K562 (cell line): ENCODE measurements around the gene TULP4. TPM values are rescaled to one million over a fixed set of nuclear protein-coding genes. Genes with fewer than 3 reads are reported as not detected.

ENCODE experiments used
- ARID1B ChIP-seq: fragments of 450-650 bp; IDR thresholded peaks from 2 replicates; pipeline ENCODE4 v1.6.1; 2016; ENCODE audit warnings: antibody characterized with exemption, mild to moderate bottlenecking, inconsistent platforms
- ATF1 ChIP-seq, 2 experiments: fragments of 450-650 bp in 1 of 2; IDR thresholded peaks; 2 replicates each; pipeline ENCODE4 v1.6.1; 2016; ENCODE audit warnings: missing compliant biosample characterization in 1 of 2, missing genetic modification characterization in 1 of 2
- E2F5 ChIP-seq: sonication (generic); formaldehyde crosslinking; IDR thresholded peaks from 2 replicates; pipeline ENCODE4 v1.8.0; 2022; ENCODE audit warnings: mild to moderate bottlenecking, missing genetic modification reagents
- ELF1 ChIP-seq: fragments of 200-800 bp; sonication (Bioruptor generic); IDR thresholded peaks from 2 replicates; pipeline ENCODE4 v1.6.1; 2016; ENCODE audit warnings: missing genetic modification characterization, missing compliant biosample characterization
- HOXB6 ChIP-seq: fragments of 250-450 bp; sonication (Bioruptor Pico); IDR thresholded peaks from 2 replicates; pipeline ENCODE4 v1.5.1; 2022; ENCODE audit warnings: mild to moderate bottlenecking, borderline replicate concordance
- KDM5B ChIP-seq: fragments of 200-600 bp; sonication (generic); IDR thresholded peaks from 2 replicates; pipeline ENCODE4 v1.6.1; 2012; ENCODE audit warnings: low read depth, mild to moderate bottlenecking, moderate library complexity, low read length, control low read depth, inconsistent platforms; ENCODE audit not compliant: insufficient replicate concordance
- KLF1 ChIP-seq: fragments of 450-650 bp; IDR thresholded peaks from 2 replicates; pipeline ENCODE4 v1.6.1; 2016; ENCODE audit warnings: missing genetic modification characterization, missing compliant biosample characterization
- MXI1 ChIP-seq: IDR thresholded peaks from 2 replicates; pipeline ENCODE4 v1.6.1; 2011; ENCODE audit warnings: low read depth, mild to moderate bottlenecking, improper control_type of control experiment, low read length
- PHF8 ChIP-seq: fragments of 200-600 bp; sonication (generic); IDR thresholded peaks from 2 replicates; pipeline ENCODE4 v1.6.1; 2012; ENCODE audit warnings: mixed run types, mild to moderate bottlenecking, inconsistent platforms, low read length, moderate library complexity, borderline replicate concordance
- RAD21 ChIP-seq, 2 experiments: fragments of 250-450 bp in 1 of 2; fragments of 450-650 bp in 1 of 2; sonication (Bioruptor Pico) in 1 of 2; formaldehyde crosslinking in 1 of 2; IDR thresholded peaks in 1 of 2; conservative IDR thresholded peaks in 1 of 2; 2 replicates each; pipeline versions ENCODE4 v1.4.0 to v1.8.0; 2020 to 2022; ENCODE audit warnings: mild to moderate bottlenecking in 2 of 2, moderate library complexity in 1 of 2
- REST ChIP-seq, 2 experiments: fragments of 450-650 bp; formaldehyde crosslinking in 1 of 2; IDR thresholded peaks; 2 replicates each; pipeline versions ENCODE4 v1.4.0 to v1.6.1; 2014 to 2020; ENCODE audit warnings: mild to moderate bottlenecking in 2 of 2, borderline replicate concordance in 1 of 2, low read depth in 1 of 2
- SIN3B ChIP-seq: fragments of 450-650 bp; IDR thresholded peaks from 2 replicates; pipeline ENCODE4 v1.6.1; 2017; ENCODE audit warnings: low read depth, mild to moderate bottlenecking, moderate library complexity
- TEAD2 ChIP-seq: fragments of 450-650 bp; IDR thresholded peaks from 2 replicates; pipeline ENCODE4 v1.6.1; 2016; ENCODE audit warnings: missing genetic modification characterization, control low read depth, missing compliant biosample characterization
- TFAM ChIP-seq: fragments of 250-450 bp; sonication (Bioruptor Pico); conservative IDR thresholded peaks from 2 replicates; pipeline ENCODE4 v1.5.0; 2021; ENCODE audit warnings: mild to moderate bottlenecking, moderate library complexity
- TSC22D4 ChIP-seq: fragments of 450-650 bp; IDR thresholded peaks from 2 replicates; pipeline ENCODE4 v1.6.1; 2016; ENCODE audit warnings: missing genetic modification characterization, missing biosample characterization, control low read depth
- ZNF140 ChIP-seq: fragments of 250-450 bp; sonication (Bioruptor Pico); IDR thresholded peaks from 2 replicates; pipeline ENCODE4 v1.8.0; 2021; ENCODE audit warnings: moderate library complexity, mild to moderate bottlenecking, inconsistent platforms
- ZNF24 ChIP-seq: fragments of 450-650 bp; IDR thresholded peaks from 2 replicates; pipeline ENCODE4 v1.6.1; 2016
- ZNF551 ChIP-seq: fragments of 250-450 bp; sonication (Bioruptor Pico); IDR thresholded peaks from 2 replicates; pipeline ENCODE4 v1.5.0; 2021; ENCODE audit warnings: mild to moderate bottlenecking, moderate library complexity
- polyA plus RNA-seq, 8 experiments: library from polyadenylated mRNA; depleted of rRNA in 4 of 8; stranded (reverse) in 5 of 8; unstranded in 3 of 8; fragments of >200 nt; fragmentation: Nextera tagmentation in 2 of 8; fragmentation: Illumina TruSeq in 1 of 8; extraction: Ambion mirVana in 2 of 8; extraction: Trizol in 1 of 8; gene quantifications; 2 replicates each; pipeline versions ENCODE4 v1.2.1 to v1.2.3, GENCODE V29; 2011 to 2014; ENCODE audit warnings: inconsistent platforms in 1 of 8, missing spikeins in 1 of 8
- total RNA-seq, 7 experiments: library from RNA; depleted of rRNA in 6 of 7; stranded (reverse); fragments of >200 nt in 6 of 7; fragmentation: Illumina TruSeq in 2 of 7; extraction: Trizol in 2 of 7; gene quantifications; 2 replicates each; pipeline versions ENCODE4 v1.2.1 to v1.2.3, GENCODE V29; 2011 to 2021; ENCODE audit warnings: low replicate concordance in 1 of 7

Gene TULP4
- total and polyA plus RNA-seq, 9 of the 15 experiments (the other 6 are each of a cell fraction or from before 2014, with no cell fraction given): 1.2 to 50.4 (median 11.0) TPM

GRCh38 chr6:158559895-158560835, 247.9 kb downstream of the TULP4 start, which contains the start of gene TMEM181 (continued):
- TF ChIP-seq ATF1 (CRISPR knock-in tag; IDR thresholded peaks at IDR 0.05): peak; percentile 91
- peak; percentile 97 for TF ChIP-seq ATF1 (tag; IDR thresholded peaks at IDR 0.05)
- TF ChIP-seq ZNF24: peak; percentile 98; the same call in 1 of the 2 replicates
- TF ChIP-seq KDM5B: peak; percentile 83
- no peak for TF ChIP-seq HOXB6
- TF ChIP-seq TEAD2 (tag): no peak
- peak; percentile 100 for TF ChIP-seq ELF1 (tag)
- no peak for TF ChIP-seq ZNF140 (CRISPR knock-in tag)
- no peak for TF ChIP-seq TSC22D4 (tag)
- TF ChIP-seq RAD21 (CRISPR knock-in tag; conservative IDR thresholded peaks at IDR 0.05 in 1 of 2, IDR thresholded peaks at IDR 0.05 in 1 of 2): 0 out of 4 replicates have a peak, but pooled peaks of 1 of the 2 experiments have one; percentile 6
- no peak for TF ChIP-seq ZNF551 (CRISPR knock-in tag)
- TF ChIP-seq ARID1B: no peak
- peak; percentile 97 for TF ChIP-seq PHF8
- TF ChIP-seq REST (IDR thresholded peaks at IDR 0.05; ENCODE audit: borderline replicate concordance): peak; percentile 89
- TF ChIP-seq REST (CRISPR knock-in tag; IDR thresholded peaks at IDR 0.05; ENCODE audit: low read depth): peak; percentile 61; the same call in 1 of the 2 replicates
- no peak; the same call in 1 of the 2 replicates for TF ChIP-seq E2F5 (CRISPR knock-in tag)
- TF ChIP-seq TFAM (CRISPR knock-in tag): no peak
- TF ChIP-seq MXI1: no peak
- TF ChIP-seq SIN3B: peak; percentile 83
- peak; percentile 83; the same call in 1 of the 2 replicates for TF ChIP-seq KLF1 (tag)
